OCI-LY7 (cell line): ENCODE measurements around the gene FGFBP1. TPM values are rescaled to one million over a fixed set of nuclear protein-coding genes. Genes with fewer than 3 reads are reported as not detected.
A peak's percentile ranks its signal among the peaks of the same experiment; 100 is the strongest.

Experiments
- BruUV-seq: library from RNA; stranded (reverse); fragments of 400-500 nt; replicated peaks from 2 replicates; lab custom pipeline; 2021; lab: Mats Ljungman, UMichigan
- CTCF ChIA-PET: fragments of 300-600 bp; sonication (Branson Sonifier 250); formaldehyde crosslinking; loops from one replicate; lab custom pipeline; 2022; ENCODE audit warnings: antibody characterized with exemption; ENCODE audit not compliant: unreplicated experiment; lab: Charles Lee
- POLR2A ChIA-PET: fragments of 300-600 bp; sonication (Branson Sonifier 250); formaldehyde crosslinking; loops from one replicate; lab custom pipeline; 2022; ENCODE audit warnings: antibody characterized with exemption; lab: Charles Lee
- DNase-seq: peaks from one replicate; pipeline ENCODE4 v3.0.0-alpha.2; 2015; ENCODE audit warnings: low spot score
- H2AFZ ChIP-seq: fragments of 200-600 bp; sonication (generic), shearing (Covaris generic); 2 replicates; pipeline ENCODE4 v1.6.1; 2014; ENCODE audit warnings: mild to moderate bottlenecking, antibody characterized with exemption, low read length, moderate library complexity
- H3K27ac ChIP-seq: fragments of 200-600 bp; sonication (generic); 2 replicates; pipeline ENCODE4 v1.5.1; 2014; ENCODE audit warnings: mixed run types, low read depth, mild to moderate bottlenecking, moderate library complexity, low read length, inconsistent platforms; ENCODE audit not compliant: poor library complexity, severe bottlenecking
- H3K36me3 ChIP-seq: fragments of 200-600 bp; sonication (generic); 2 replicates; pipeline ENCODE4 v1.6.1; 2014; ENCODE audit warnings: mild to moderate bottlenecking, antibody characterized with exemption, low read length, moderate library complexity, mixed read lengths; ENCODE audit not compliant: insufficient read depth
- H3K4me1 ChIP-seq: fragments of 200-600 bp; sonication (generic); 2 replicates; pipeline ENCODE4 v1.5.1; 2014; ENCODE audit warnings: mild to moderate bottlenecking, low read length; ENCODE audit not compliant: insufficient read depth, poor library complexity, severe bottlenecking
- H3K4me2 ChIP-seq: fragments of 200-600 bp; sonication (generic); 2 replicates; pipeline ENCODE4 v1.6.1; 2014; ENCODE audit warnings: mild to moderate bottlenecking, low read length
- H3K4me3 ChIP-seq: fragments of 200-600 bp; sonication (generic); 2 replicates; pipeline ENCODE4 v1.5.1; 2014; ENCODE audit warnings: mild to moderate bottlenecking, low read depth, low read length; ENCODE audit not compliant: poor library complexity, severe bottlenecking
- H3K79me2 ChIP-seq: fragments of 200-600 bp; sonication (generic); 2 replicates; pipeline ENCODE4 v1.6.1; 2016; ENCODE audit warnings: low read depth, mild to moderate bottlenecking, low read length, moderate library complexity, mixed read lengths; ENCODE audit not compliant: insufficient read depth
- H3K9me2 ChIP-seq: fragments of 200-600 bp; sonication (generic); 2 replicates; pipeline ENCODE4 v1.6.1; 2016; ENCODE audit warnings: mild to moderate bottlenecking, low read length, mixed read lengths; ENCODE audit not compliant: insufficient read depth
- H3K9me3 ChIP-seq: fragments of 200-600 bp; sonication (generic); 2 replicates; pipeline ENCODE4 v1.6.1; 2014; ENCODE audit warnings: mild to moderate bottlenecking, mixed run types, low read length, mixed read lengths
- H4K20me1 ChIP-seq: fragments of 200-600 bp; sonication (generic); 2 replicates; pipeline ENCODE4 v1.6.1; 2014; ENCODE audit warnings: mild to moderate bottlenecking, antibody characterized with exemption, low read length, moderate library complexity, mixed read lengths; ENCODE audit not compliant: insufficient read depth
- CTCF ChIP-seq: fragments of 200-600 bp; sonication (generic); conservative IDR thresholded peaks from 2 replicates; pipeline ENCODE4 v1.5.1; 2014; ENCODE audit warnings: mild to moderate bottlenecking, antibody characterized with exemption, low read length, moderate library complexity, mixed read lengths
- EZH2phosphoT487 ChIP-seq: fragments of 200-600 bp; sonication (generic); IDR thresholded peaks from 2 replicates; pipeline ENCODE4 v1.6.1; 2018; ENCODE audit warnings: low read depth, borderline replicate concordance, mild to moderate bottlenecking, mixed run types, antibody characterized with exemption, low read length, moderate library complexity, mixed read lengths
- intact Hi-C: fragments of 100-400 bp; cut with micrococcal nuclease; formaldehyde crosslinking; loops from one replicate; pipeline ENCODE4 v1.10.0; 2022; ENCODE audit not compliant: unreplicated experiment
- total RNA-seq, 2 experiments: library from RNA; depleted of rRNA in 1 of 2; stranded (reverse); fragments of >200 nt in 1 of 2; shearing (Covaris generic) in 1 of 2; gene quantifications; 2 replicates each; pipeline ENCODE4 v1.2.3, GENCODE V29; 2014 to 2022

Gene FGFBP1
- total RNA-seq, 2 experiments from 2014 or later: not detected

DNA sequence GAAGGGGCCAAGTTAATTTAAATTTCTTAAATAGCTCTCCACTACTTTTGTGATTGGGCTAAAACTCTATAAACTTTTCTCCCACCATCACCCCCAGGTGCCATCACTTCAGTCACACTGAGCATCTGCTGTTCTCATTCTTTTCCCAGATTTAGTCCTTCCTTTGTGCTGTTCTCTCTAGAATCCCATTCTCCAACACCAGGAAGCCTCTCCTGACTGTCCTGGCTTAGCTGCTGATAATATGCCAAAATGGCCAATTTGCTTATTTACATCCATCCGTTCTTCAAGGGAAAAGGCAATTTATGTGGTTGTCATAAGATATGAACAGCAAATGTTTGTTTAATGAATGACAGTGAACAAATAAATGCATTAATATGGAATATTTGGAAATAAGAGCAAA is 44.1 kb downstream of the FGFBP1 start:
- intact Hi-C loops: no loop called here
- ChIA-PET CTCF (no interaction called here), POLR2A (no interaction called here)
- Histone ChIP-seq H2AFZ (no peak overlapping the region), H4K20me1 (no peaks in the 10 kb centered on the region), H3K27ac (no peak overlapping the region), H3K79me2 (no peaks in the 10 kb centered on the region), H3K9me2 (no peaks in the 10 kb centered on the region), H3K4me1 (peaks cover 17% of the 10 kb centered on the region), H3K9me3 (no peaks in the 10 kb centered on the region), H3K4me2 (no peak overlapping the region), H3K36me3 (no peaks in the 10 kb centered on the region), H3K4me3 (no peak overlapping the region)
- no peak for TF ChIP-seq CTCF
- TF ChIP-seq EZH2phosphoT487: no peak
- no TSS peak for BruUV-seq
- DNase-seq: no peak

GRCh38 chr4:15893962-15894361 is 44.6 kb downstream of the FGFBP1 start:
- intact Hi-C loops: no loop called here
- no peaks in the 10 kb centered on the region for H3K79me2 ChIP-seq
- no peaks in the 10 kb centered on the region for H4K20me1 ChIP-seq
- H3K4me2 ChIP-seq: no peak overlapping the region
- no peaks in the 10 kb centered on the region for H3K9me3 ChIP-seq
- POLR2A ChIA-PET: no interaction called here
- H3K36me3 ChIP-seq: no peaks in the 10 kb centered on the region
- peaks cover 17% of the 10 kb centered on the region for H3K4me1 ChIP-seq
- BruUV-seq: no TSS peak
- CTCF ChIA-PET: no interaction called here
- TF ChIP-seq EZH2phosphoT487 (no peak), CTCF (no peak)
- H3K4me3 ChIP-seq: no peak overlapping the region
- H2AFZ ChIP-seq: no peak overlapping the region
- DNase-seq: no peak
- H3K9me2 ChIP-seq: no peaks in the 10 kb centered on the region
- H3K27ac ChIP-seq: no peak overlapping the region

GRCh38 chr4:15891312-15891711 is 47.2 kb downstream of the FGFBP1 start:
- Histone ChIP-seq H3K4me1 (peaks cover 17% of the 10 kb centered on the region), H3K4me3 (peak overlapping the region; percentile 9), H4K20me1 (no peaks in the 10 kb centered on the region), H3K27ac (no peak overlapping the region), H3K79me2 (no peaks in the 10 kb centered on the region), H3K9me2 (no peaks in the 10 kb centered on the region), H3K4me2 (peak overlapping the region; percentile 50), H3K36me3 (no peaks in the 10 kb centered on the region), H3K9me3 (no peaks in the 10 kb centered on the region), H2AFZ (peak overlapping the region; percentile 88)
- peak; percentile 32 for DNase-seq
- intact Hi-C loops: no loop called here
- TF ChIP-seq EZH2phosphoT487 (no peak), CTCF (no peak)
- CTCF ChIA-PET: interaction anchor here (0.6 to 1.4 kb wide), 2 partner anchors 11 to 85 kb away, joined by 3 to 4 read pairs; no protein-coding TSS in a partner anchor
- POLR2A ChIA-PET: no interaction called here
- BruUV-seq: no TSS peak
